Keratinocyte (primary cell): ENCODE measurements around the gene TSHZ1. TPM values are rescaled to one million over a fixed set of nuclear protein-coding genes. Genes with fewer than 3 reads are reported as not detected.

Experiments used
- DNase-seq: peaks from one replicate; pipeline ENCODE4 v3.0.0-alpha.2; 2011; ENCODE audit warnings: low read depth, missing footprints, low spot score
- FAIRE-seq: peaks from 2 replicates; lab custom pipeline; 2011; peaks lifted over from hg19 to GRCh38; lab: Jason Lieb, UNC
- H2AFZ ChIP-seq: 2 replicates; pipeline ENCODE4 v1.6.0; 2012; ENCODE audit warnings: low read length, control low read depth, inconsistent platforms; ENCODE audit not compliant: control insufficient read depth
- H3K27ac ChIP-seq: 2 replicates; pipeline ENCODE4 v1.5.1; 2011; ENCODE audit warnings: low read length; ENCODE audit not compliant: control insufficient read depth, insufficient read depth
- H3K27me3 ChIP-seq: 3 replicates; pipeline ENCODE4 v1.6.0; 2011; ENCODE audit warnings: low read length; ENCODE audit not compliant: control insufficient read depth, insufficient read depth; ENCODE audit errors: extremely low read depth
- H3K36me3 ChIP-seq, 2 experiments: 2 replicates in 1 of 2; 3 replicates in 1 of 2; pipeline ENCODE4 v1.5.1; 2011; ENCODE audit warnings: low read length in 2 of 2, mild to moderate bottlenecking in 1 of 2; ENCODE audit not compliant: control insufficient read depth in 2 of 2, insufficient read depth in 2 of 2; ENCODE audit errors: extremely low read depth in 1 of 2
- H3K4me1 ChIP-seq: 3 replicates; pipeline ENCODE4 v1.5.1; 2011; ENCODE audit warnings: low read length; ENCODE audit not compliant: control insufficient read depth, insufficient read depth; ENCODE audit errors: extremely low read depth
- H3K4me2 ChIP-seq: 3 replicates; pipeline ENCODE4 v1.6.0; 2011; ENCODE audit warnings: low read depth, low read length; ENCODE audit not compliant: control insufficient read depth, insufficient read depth; ENCODE audit errors: extremely low read depth
- H3K4me3 ChIP-seq, 3 experiments: fragments of 200-600 bp in 1 of 3; sonication (generic) in 1 of 3; 2 replicates in 2 of 3; 3 replicates in 1 of 3; pipeline ENCODE4 v1.5.1; 2011 to 2016; ENCODE audit warnings: low read length in 3 of 3, mild to moderate bottlenecking in 3 of 3, control low read depth in 2 of 3, inconsistent platforms in 1 of 3, low read depth in 1 of 3, mixed read lengths in 1 of 3, mixed run types in 1 of 3, moderate library complexity in 1 of 3; ENCODE audit not compliant: control insufficient read depth in 2 of 3, insufficient read depth in 2 of 3; ENCODE audit errors: extremely low read depth in 1 of 3
- H3K79me2 ChIP-seq: 2 replicates; pipeline ENCODE4 v1.6.0; 2012; ENCODE audit warnings: low read length; ENCODE audit not compliant: control insufficient read depth, insufficient read depth
- H3K9ac ChIP-seq: 3 replicates; pipeline ENCODE4 v1.6.0; 2011; ENCODE audit warnings: low read length; ENCODE audit not compliant: control insufficient read depth, insufficient read depth; ENCODE audit errors: extremely low read depth
- H3K9me1 ChIP-seq: 3 replicates; pipeline ENCODE4 v1.6.0; 2011; ENCODE audit warnings: low read length; ENCODE audit not compliant: control insufficient read depth, insufficient read depth; ENCODE audit errors: extremely low read depth
- H3K9me3 ChIP-seq: 2 replicates; pipeline ENCODE4 v1.5.1; 2012; ENCODE audit warnings: low read depth, low read length; ENCODE audit not compliant: control insufficient read depth
- H4K20me1 ChIP-seq: 3 replicates; pipeline ENCODE4 v1.6.0; 2011; ENCODE audit warnings: low read length; ENCODE audit not compliant: control insufficient read depth, insufficient read depth; ENCODE audit errors: extremely low read depth
- CTCF ChIP-seq, 3 experiments: IDR thresholded peaks in 1 of 3; conservative IDR thresholded peaks in 1 of 3; optimal IDR thresholded peaks in 1 of 3; 2 replicates in 2 of 3; 3 replicates in 1 of 3; pipeline versions ENCODE3 to v1.5.1; 2011; ENCODE audit warnings: low read length in 3 of 3, mild to moderate bottlenecking in 3 of 3, moderate library complexity in 2 of 3, control low read depth in 1 of 3, inconsistent platforms in 1 of 3; ENCODE audit not compliant: insufficient read depth in 2 of 3; ENCODE audit errors: extremely low read depth in 1 of 3
- EZH2 ChIP-seq: IDR thresholded peaks from one replicate; pipeline ENCODE4 v1.6.1; 2012; ENCODE audit warnings: inconsistent platforms, mild to moderate bottlenecking, low read length, moderate library complexity
- dilution Hi-C: fragments of 300-500 bp; cut with MboI; formaldehyde crosslinking; loops from one replicate; pipeline ENCODE4 v1.7.0; 2020; ENCODE audit warnings: low sequenced_read_pairs; ENCODE audit not compliant: extremely low pct_ligation_motif_present
- polyA plus RNA-seq, 5 experiments: library from polyadenylated mRNA; depleted of rRNA in 3 of 5; stranded (reverse) in 3 of 5; stranded (forward) in 1 of 5; unstranded in 1 of 5; fragments of >200 nt; gene quantifications; 1 replicate in 1 of 5; 2 replicates in 3 of 5; 3 replicates in 1 of 5; pipeline versions ENCODE4 v1.2.1 to v1.2.3, GENCODE V29; 2011 to 2012; ENCODE audit warnings: missing spikeins in 2 of 5, low read depth in 1 of 5, low replicate concordance in 1 of 5

TSHZ1 gene
- polyA plus RNA-seq, 1 donor (not counting 4 experiments of a cell fraction or from before 2014, with no cell fraction given), result 2.2 TPM

DNA sequence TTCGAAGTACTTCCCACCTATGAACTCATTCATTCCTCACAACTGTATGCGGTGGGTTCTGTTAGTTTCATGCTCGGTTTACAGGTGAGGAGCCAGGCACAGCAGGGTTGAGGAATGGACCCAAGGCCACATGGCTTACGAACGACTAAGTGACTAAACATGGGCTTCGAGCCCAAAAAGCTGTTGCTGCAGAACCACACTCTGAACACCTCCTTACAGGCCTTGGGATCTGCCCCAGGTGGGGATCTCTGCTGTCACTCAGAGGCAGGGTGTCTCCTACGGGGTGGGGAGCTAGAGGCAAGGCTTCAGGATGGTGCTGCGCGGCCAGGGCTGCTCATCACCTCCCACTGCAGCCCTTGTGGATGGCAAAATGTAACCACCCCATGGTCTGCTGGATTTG, 80.9 kb downstream of the TSHZ1 start:
- dilution Hi-C loops, result no loop called here
- no peaks in the 10 kb centered on the region for H3K79me2 ChIP-seq
- DNase-seq (no peak), FAIRE-seq (no peak)
- no peaks in the 10 kb centered on the region for H3K27me3 ChIP-seq
- peaks cover 0 to 3% of the 10 kb centered on the region in 2 experiments for H3K36me3 ChIP-seq
- no peak overlapping the region for H3K4me2 ChIP-seq
- no peak overlapping the region for H3K27ac ChIP-seq
- no peaks in the 10 kb centered on the region for H3K4me1 ChIP-seq
- no peak for TF ChIP-seq EZH2
- no peak for TF ChIP-seq CTCF (optimal IDR thresholded peaks at IDR 0.05 in 1 of 3, IDR thresholded peaks at IDR 0.05 in 1 of 3, conservative IDR thresholded peaks at IDR 0.05 in 1 of 3; ENCODE audit: extremely low read depth in 1 of 3, insufficient read depth in 2 of 3, low read length in 3 of 3)
- no peaks in the 10 kb centered on the region for H3K9me3 ChIP-seq
- no peaks in the 10 kb centered on the region for H4K20me1 ChIP-seq
- no peak overlapping the region for H3K9ac ChIP-seq
- no peaks in the 10 kb centered on the region for H3K9me1 ChIP-seq
- H3K4me3 ChIP-seq, result no peak overlapping the region
- no peak overlapping the region for H2AFZ ChIP-seq

GRCh38 chr18:75293591-75293990, 83.0 kb downstream of the TSHZ1 start:
- Histone ChIP-seq H2AFZ (no peak overlapping the region), H3K9ac (no peak overlapping the region), H3K4me2 (no peak overlapping the region), H3K27ac (no peak overlapping the region), H3K9me3 (no peaks in the 10 kb centered on the region), H4K20me1 (no peaks in the 10 kb centered on the region), H3K36me3 (no peaks in the 10 kb centered on the region), H3K4me1 (no peaks in the 10 kb centered on the region), H3K9me1 (no peaks in the 10 kb centered on the region), H3K27me3 (no peaks in the 10 kb centered on the region), H3K79me2 (no peaks in the 10 kb centered on the region), H3K4me3 (no peak overlapping the region)
- dilution Hi-C loops, result no loop called here
- DNase-seq, result no peak
- FAIRE-seq, result no peak
- TF ChIP-seq CTCF (optimal IDR thresholded peaks at IDR 0.05 in 1 of 3, IDR thresholded peaks at IDR 0.05 in 1 of 3, conservative IDR thresholded peaks at IDR 0.05 in 1 of 3; ENCODE audit: extremely low read depth in 1 of 3, insufficient read depth in 2 of 3, low read length in 3 of 3) (no peak), EZH2 (no peak)
